Subcutaneous abdominal adipose tissue (tissue), 5 donors: Measurements from ENCODE around the gene IDH2.

Experiments used
- H3K27ac ChIP-seq: one replicate; pipeline ENCODE4 v1.7.0; 2013; ENCODE audit warnings: low read depth, mild to moderate bottlenecking, inconsistent platforms, low read length, moderate library complexity
- H3K27me3 ChIP-seq, 5 donors: one replicate each; pipeline ENCODE4 v1.7.0; 2013; ENCODE audit warnings: low read length in 5 of 5, inconsistent platforms in 1 of 5; ENCODE audit not compliant: control insufficient read depth in 5 of 5, insufficient read depth in 4 of 5
- H3K36me3 ChIP-seq, 5 donors: one replicate each; pipeline ENCODE4 v1.7.0; 2013; ENCODE audit warnings: low read length in 5 of 5; ENCODE audit not compliant: control insufficient read depth in 5 of 5, insufficient read depth in 5 of 5
- H3K4me1 ChIP-seq, 5 donors: one replicate each; pipeline ENCODE4 v1.7.0; 2013; ENCODE audit warnings: low read length in 5 of 5, mild to moderate bottlenecking in 3 of 5, moderate library complexity in 1 of 5; ENCODE audit not compliant: control insufficient read depth in 5 of 5, insufficient read depth in 5 of 5
- H3K4me3 ChIP-seq, 5 donors: one replicate each; pipeline ENCODE4 v1.7.0; 2013; ENCODE audit warnings: low read length in 5 of 5, low read depth in 1 of 5
- H3K9ac ChIP-seq, 5 donors: one replicate each; pipeline ENCODE4 v1.7.0; 2013; ENCODE audit warnings: low read length in 5 of 5, mild to moderate bottlenecking in 4 of 5, moderate library complexity in 3 of 5
- H3K9me3 ChIP-seq, 5 donors: one replicate each; pipeline ENCODE4 v1.7.0; 2013; ENCODE audit warnings: low read length in 5 of 5; ENCODE audit not compliant: control insufficient read depth in 5 of 5
- donor health status: healthy.
- donor health status: healthy.
- donor health status: healthy.
- donor health status: healthy.
- donor health status: healthy.

IDH2 gene

GRCh38 chr15:90038632-90039095 lies 63.6 kb downstream of the IDH2 start:
- Histone ChIP-seq H3K36me3 (peaks cover 0 to 2% (median 0%) of the 10 kb centered on the region in 5 donors), H3K4me1 (peaks cover 8 to 52% (median 46%) of the 10 kb centered on the region in 5 donors), H3K9ac (no peak overlapping the region), H3K4me3 (no peak overlapping the region), H3K9me3 (no peaks in the 10 kb centered on the region), H3K27me3 (peaks cover 0 to 2% (median 0%) of the 10 kb centered on the region in 5 donors), H3K27ac (no peak overlapping the region)

GRCh38 chr15:90037961-90038631 lies 64.2 kb downstream of the IDH2 start:
- no peak overlapping the region for H3K9ac ChIP-seq
- H3K36me3 ChIP-seq = peaks cover 0 to 2% (median 0%) of the 10 kb centered on the region in 5 donors
- peaks cover 10 to 57% (median 51%) of the 10 kb centered on the region in 5 donors for H3K4me1 ChIP-seq
- no peaks in the 10 kb centered on the region for H3K9me3 ChIP-seq
- H3K4me3 ChIP-seq = no peak overlapping the region
- peaks cover 0 to 2% (median 0%) of the 10 kb centered on the region in 5 donors for H3K27me3 ChIP-seq
- H3K27ac ChIP-seq = no peak overlapping the region

- H3K4me3 ChIP-seq = no peak overlapping the region
- peaks cover 0 to 2% (median 0%) of the 10 kb centered on the region in 5 donors for H3K27me3 ChIP-seq
- no peak overlapping the region for H3K27ac ChIP-seq
- no peaks in the 10 kb centered on the region for H3K9me3 ChIP-seq
- H3K4me1 ChIP-seq = peaks cover 10 to 61% (median 54%) of the 10 kb centered on the region in 5 donors
- no peak overlapping the region for H3K9ac ChIP-seq
- H3K36me3 ChIP-seq = peaks cover 0 to 1% (median 0%) of the 10 kb centered on the region in 5 donors
Measured at GRCh38 chr15:90037511-90037860, 64.8 kb downstream of the IDH2 start.

GRCh38 chr15:90036806-90037510 lies 65.3 kb downstream of the IDH2 start:
- Histone ChIP-seq H3K27ac (no peak overlapping the region), H3K36me3 (no peaks in the 10 kb centered on the region), H3K4me3 (no peak overlapping the region), H3K27me3 (peaks cover 0 to 2% (median 0%) of the 10 kb centered on the region in 5 donors), H3K4me1 (peaks cover 10 to 65% (median 58%) of the 10 kb centered on the region in 5 donors), H3K9ac (no peak overlapping the region), H3K9me3 (no peaks in the 10 kb centered on the region)

- Histone ChIP-seq H3K27ac (no peak overlapping the region), H3K4me1 (peaks cover 12 to 71% (median 64%) of the 10 kb centered on the region in 5 donors), H3K4me3 (no peak overlapping the region), H3K9ac (no peak overlapping the region), H3K27me3 (peaks cover 0 to 2% (median 0%) of the 10 kb centered on the region in 5 donors), H3K9me3 (no peaks in the 10 kb centered on the region), H3K36me3 (no peaks in the 10 kb centered on the region)
Measured at GRCh38 chr15:90036343-90036742, 65.9 kb downstream of the IDH2 start.

- Histone ChIP-seq H3K9me3 (no peaks in the 10 kb centered on the region), H3K4me1 (peaks cover 15 to 75% (median 69%) of the 10 kb centered on the region in 5 donors), H3K9ac (peak overlapping the region in 1 of 5 donors; percentile 39), H3K27me3 (peaks cover 0 to 2% (median 0%) of the 10 kb centered on the region in 5 donors), H3K27ac (peak overlapping the region; percentile 54), H3K36me3 (no peaks in the 10 kb centered on the region), H3K4me3 (no peak overlapping the region)
Measured at GRCh38 chr15:90035840-90036230, 66.4 kb downstream of the IDH2 start.

- Histone ChIP-seq H3K4me1 (peaks cover 15 to 76% (median 71%) of the 10 kb centered on the region in 5 donors), H3K36me3 (no peaks in the 10 kb centered on the region), H3K9ac (peak overlapping the region in 1 of 5 donors; percentile 39), H3K27ac (peak overlapping the region; percentile 54), H3K9me3 (no peaks in the 10 kb centered on the region), H3K4me3 (peak overlapping the region in 1 of 5 donors; percentile 27), H3K27me3 (peaks cover 0 to 2% (median 0%) of the 10 kb centered on the region in 5 donors)
Measured at GRCh38 chr15:90035095-90035839, 67.0 kb downstream of the IDH2 start.

- Histone ChIP-seq H3K4me1 (peaks cover 15 to 75% (median 69%) of the 10 kb centered on the region in 5 donors), H3K27ac (peak overlapping the region; percentile 41), H3K9ac (no peak overlapping the region), H3K27me3 (peaks cover 0 to 2% (median 0%) of the 10 kb centered on the region in 5 donors), H3K4me3 (no peak overlapping the region), H3K36me3 (no peaks in the 10 kb centered on the region), H3K9me3 (no peaks in the 10 kb centered on the region)
Measured at GRCh38 chr15:90033448-90033847, 68.8 kb downstream of the IDH2 start.
